Measurements from ENCODE around the gene KCTD14.
A peak's percentile ranks its signal among the peaks of the same experiment; 100 is the strongest.
"Not testable (repeated sequence)": the region's sequence is repeated elsewhere in the genome, so short reads cannot be mapped to it uniquely, and the experiment has no call there.

KCTD14 gene

GRCh38 chr11:78023426-78023825, 350 bp upstream of the KCTD14 start:
- no peak for DNase-seq (ENCODE audit: low spot score)

- no peak for DNase-seq (ENCODE audit: low spot score)
Observed at GRCh38 chr11:78021611-78022010, 1.5 kb downstream of the KCTD14 start.

- no peak for DNase-seq (ENCODE audit: low spot score)
Observed at GRCh38 chr11:78020246-78020645, 2.8 kb downstream of the KCTD14 start.

- no peak for DNase-seq (ENCODE audit: low spot score)
Observed at GRCh38 chr11:78019808-78020207, 3.3 kb downstream of the KCTD14 start.

GRCh38 chr11:78015878-78016277, 7.2 kb downstream of the KCTD14 start:
- no peak for DNase-seq (ENCODE audit: low spot score)

- DNase-seq (ENCODE audit: low spot score) = not testable (repeated sequence)
Observed at GRCh38 chr11:78014937-78015520, 8.0 kb downstream of the KCTD14 start.

GRCh38 chr11:78011301-78011700, 11.8 kb downstream of the KCTD14 start:
- no peak for DNase-seq (ENCODE audit: low spot score)

GRCh38 chr11:78010755-78011154, 12.3 kb downstream of the KCTD14 start:
- no peak for DNase-seq (ENCODE audit: low spot score)

GRCh38 chr11:78010304-78010703, 12.8 kb downstream of the KCTD14 start:
- DNase-seq (ENCODE audit: low spot score) = no peak

- no peak for DNase-seq (ENCODE audit: low spot score)
Observed at GRCh38 chr11:78009062-78009461, 14.0 kb downstream of the KCTD14 start.

- peak; percentile 81 for DNase-seq (ENCODE audit: low spot score)
Observed at GRCh38 chr11:78000193-78000592, 22.9 kb downstream of the KCTD14 start.

GRCh38 chr11:77999446-78000030, 23.5 kb downstream of the KCTD14 start:
- DNase-seq (ENCODE audit: low spot score) = no peak

- DNase-seq (ENCODE audit: low spot score) = peak; percentile 100
Observed at GRCh38 chr11:77994434-77995362, 28.4 kb downstream of the KCTD14 start, which contains the start of gene INTS4. INTS4 (minus strand) TSS chr11:77994668; CDS start chr11:77994643, 25 bp downstream.

- no peak for DNase-seq (ENCODE audit: low spot score)
Observed at GRCh38 chr11:77993902-77994301, 29.2 kb downstream of the KCTD14 start.

GRCh38 chr11:77990981-77991380, 32.1 kb downstream of the KCTD14 start:
- no peak for DNase-seq (ENCODE audit: low spot score)

- not testable (repeated sequence) for DNase-seq (ENCODE audit: low spot score)
Observed at GRCh38 chr11:77986456-77986855, 36.6 kb downstream of the KCTD14 start.

GRCh38 chr11:77981346-77981947, 41.6 kb downstream of the KCTD14 start:
- DNase-seq (ENCODE audit: low spot score) = no peak

GRCh38 chr11:77968337-77968736, 54.7 kb downstream of the KCTD14 start:
- no peak for DNase-seq (ENCODE audit: low spot score)

GRCh38 chr11:77967753-77968152, 55.3 kb downstream of the KCTD14 start:
- DNase-seq (ENCODE audit: low spot score) = no peak

GRCh38 chr11:77967121-77967520, 56.0 kb downstream of the KCTD14 start:
- no peak for DNase-seq (ENCODE audit: low spot score)

- no peak for DNase-seq (ENCODE audit: low spot score)
Observed at GRCh38 chr11:77966338-77966737, 56.7 kb downstream of the KCTD14 start.

Measured in SK-N-DZ (cell line).